HG03060 (cell line): ENCODE data around the gene NEBL.

ENCODE experiments used
- ATAC-seq: cut with Tn5 transposase; IDR thresholded peaks from one replicate; pipeline ENCODE4 v1.9.1; 2021; ENCODE audit warnings: low read depth, moderate number of reproducible peaks; ENCODE audit not compliant: unreplicated experiment

The NEBL gene

DNA sequence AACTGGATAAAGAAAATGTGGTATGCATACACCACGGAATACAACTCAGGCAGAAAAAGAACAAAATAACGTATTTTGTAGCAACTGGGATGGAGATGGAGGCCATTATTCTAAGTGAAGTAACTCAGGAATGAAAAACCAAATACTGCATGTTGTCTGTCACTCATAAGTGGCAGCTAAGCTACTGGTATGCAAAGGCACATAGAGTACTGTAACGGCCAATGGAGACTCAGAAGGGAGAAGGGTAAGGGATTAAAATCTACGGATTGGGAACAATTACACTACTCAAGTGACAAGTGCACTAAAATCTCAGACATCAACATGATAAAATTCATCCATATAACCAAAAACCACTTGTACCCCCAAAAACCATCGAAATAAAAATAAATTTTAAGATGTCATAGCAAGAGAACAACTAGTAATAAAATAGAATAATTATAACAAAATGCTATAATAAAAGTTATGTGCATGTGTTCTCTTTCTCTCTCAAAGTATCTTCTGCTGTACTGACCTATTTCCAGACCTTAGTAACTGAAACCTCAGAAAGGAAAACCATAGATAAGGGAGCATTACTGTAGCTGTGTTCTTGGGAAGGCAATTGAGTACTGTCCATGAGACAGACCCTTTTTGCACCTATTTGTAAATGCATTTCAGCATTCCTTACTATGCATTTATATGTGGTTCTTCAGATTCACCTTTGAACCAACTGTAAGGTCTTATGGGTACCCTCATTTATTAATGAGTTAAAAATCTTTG lies 6.7 kb upstream of the NEBL start:
- ATAC-seq = no peak

DNA sequence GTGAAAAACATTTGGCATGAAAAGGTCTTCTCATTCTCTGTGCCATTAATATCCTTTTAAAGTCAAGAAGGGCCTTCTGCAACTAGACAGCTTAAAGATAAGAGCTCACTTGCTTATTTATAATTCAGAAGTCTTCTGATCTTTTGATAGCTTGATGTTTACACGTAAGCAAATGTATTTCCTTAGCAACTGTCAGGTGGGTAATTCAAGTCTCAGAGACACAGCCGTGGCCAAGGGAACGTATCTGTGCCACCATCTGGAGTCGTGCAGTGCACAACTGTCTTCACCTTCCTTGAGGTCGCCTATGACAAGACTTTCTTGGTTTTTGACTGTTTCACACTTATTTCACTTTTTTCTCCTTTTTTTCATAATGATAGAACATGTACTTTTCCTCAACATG lies 4.0 kb upstream of the NEBL start:
- no peak for ATAC-seq

DNA sequence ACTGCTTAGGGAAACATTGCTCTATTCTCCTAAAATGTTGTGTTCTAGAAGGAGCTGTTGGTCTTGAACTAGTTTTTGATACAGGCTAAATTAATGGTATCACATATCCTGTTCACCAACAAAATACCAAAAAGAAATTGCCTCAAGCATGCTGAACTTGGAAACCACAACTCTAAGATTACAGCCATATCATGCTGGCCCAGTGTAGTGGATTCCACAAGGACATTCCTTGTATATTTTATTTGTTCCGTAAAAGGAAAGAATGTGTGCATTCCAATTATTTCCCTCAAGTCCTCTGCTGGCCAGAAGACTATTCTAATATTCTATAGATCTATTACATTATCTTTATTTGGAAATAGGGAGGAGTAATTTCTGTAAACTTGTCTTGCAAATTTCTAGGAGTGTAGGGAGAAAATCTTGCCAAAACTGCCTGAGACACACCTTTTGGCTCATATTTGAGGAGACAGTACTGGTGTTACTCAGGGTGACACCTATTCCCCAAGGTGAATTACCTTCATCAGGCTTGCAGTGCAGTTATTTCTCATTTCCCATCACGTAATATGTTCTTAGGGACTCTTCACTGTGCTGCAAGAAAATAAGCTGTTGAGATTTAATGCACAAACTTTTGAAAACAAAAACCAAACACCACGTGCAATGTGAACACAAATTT lies 1.9 kb upstream of the NEBL start:
- ATAC-seq = no peak

DNA sequence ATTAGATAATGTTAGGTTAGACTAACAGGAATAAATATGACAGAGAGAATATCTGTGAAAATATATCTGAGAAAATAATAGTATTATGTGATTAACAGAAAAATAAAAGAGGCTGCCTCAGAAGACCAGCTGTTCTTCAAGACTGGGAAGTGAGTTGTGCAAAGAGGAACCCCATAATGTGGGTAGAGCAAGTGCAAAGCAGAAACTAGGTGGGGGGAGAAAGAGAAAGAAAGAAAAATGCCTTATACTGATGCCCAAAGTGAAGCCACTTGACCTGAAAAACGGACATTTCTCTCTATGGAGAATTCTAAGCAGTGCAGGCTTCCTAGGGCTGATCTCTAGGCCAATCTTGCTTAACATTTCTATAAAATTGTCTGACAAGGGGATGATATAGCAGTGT lies 3.8 kb downstream of the NEBL start:
- no peak for ATAC-seq

DNA sequence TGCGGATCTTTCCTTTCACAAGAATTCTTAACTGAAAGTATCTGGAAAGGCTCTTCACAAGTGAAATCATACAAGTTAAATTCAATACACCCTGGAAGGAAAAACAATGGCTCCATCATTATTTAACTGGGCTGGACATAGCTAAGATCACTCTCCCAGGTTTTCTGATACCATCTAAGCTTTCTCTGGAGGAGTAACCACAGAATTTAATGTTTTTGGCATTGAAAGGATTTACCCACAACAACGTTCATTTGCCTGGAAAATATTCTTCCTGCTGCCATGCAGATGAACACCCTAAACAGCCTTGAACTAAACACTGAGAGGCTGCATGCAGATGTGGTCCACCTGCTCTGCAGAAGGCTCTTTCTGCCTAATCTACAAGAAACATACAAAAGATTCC lies 4.3 kb downstream of the NEBL start:
- ATAC-seq = no peak

DNA sequence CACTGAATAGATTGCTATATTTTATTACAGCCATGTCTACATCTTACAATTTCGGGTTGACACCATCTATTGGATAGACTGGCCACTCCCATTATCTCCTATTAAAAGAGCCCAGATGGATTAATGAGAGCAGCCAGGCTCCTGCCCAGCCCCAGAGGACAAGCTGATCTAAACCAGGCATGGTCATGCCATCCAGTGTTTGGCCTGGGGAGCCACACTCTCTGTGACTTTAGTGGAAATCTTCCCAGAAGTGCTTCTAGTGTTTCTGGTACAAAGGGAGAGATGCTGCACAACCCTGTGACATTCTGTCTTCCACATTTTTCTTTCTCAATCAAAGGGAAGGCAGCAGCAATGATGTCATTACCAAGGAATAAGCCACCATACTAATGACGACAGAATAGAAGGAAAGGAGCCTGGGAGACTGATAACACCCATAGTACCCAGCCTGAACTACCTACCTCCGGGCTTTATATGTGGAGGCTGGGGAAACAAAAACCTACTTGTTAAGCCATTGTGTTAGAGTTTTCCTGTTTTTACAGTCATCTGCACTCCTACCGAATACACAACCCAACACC lies 5.0 kb downstream of the NEBL start:
- ATAC-seq = no peak

DNA sequence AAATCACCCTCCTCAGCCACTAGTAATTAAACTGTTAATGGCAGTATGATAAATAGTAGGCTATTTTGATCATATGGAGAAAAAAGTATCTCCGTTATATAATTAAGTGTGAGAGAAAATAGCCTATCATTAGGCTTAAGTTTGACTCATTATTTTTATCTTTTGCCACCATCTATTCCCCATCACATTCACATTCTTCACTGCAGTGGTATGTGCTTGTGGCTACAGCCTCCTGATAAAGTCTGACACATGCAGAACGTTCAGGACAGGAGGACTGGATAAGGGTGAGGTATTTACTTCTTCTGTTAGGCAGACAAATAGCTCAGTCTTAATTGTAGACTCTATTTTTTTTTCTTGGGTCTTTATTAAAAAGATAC lies 5.8 kb downstream of the NEBL start:
- no peak for ATAC-seq

DNA sequence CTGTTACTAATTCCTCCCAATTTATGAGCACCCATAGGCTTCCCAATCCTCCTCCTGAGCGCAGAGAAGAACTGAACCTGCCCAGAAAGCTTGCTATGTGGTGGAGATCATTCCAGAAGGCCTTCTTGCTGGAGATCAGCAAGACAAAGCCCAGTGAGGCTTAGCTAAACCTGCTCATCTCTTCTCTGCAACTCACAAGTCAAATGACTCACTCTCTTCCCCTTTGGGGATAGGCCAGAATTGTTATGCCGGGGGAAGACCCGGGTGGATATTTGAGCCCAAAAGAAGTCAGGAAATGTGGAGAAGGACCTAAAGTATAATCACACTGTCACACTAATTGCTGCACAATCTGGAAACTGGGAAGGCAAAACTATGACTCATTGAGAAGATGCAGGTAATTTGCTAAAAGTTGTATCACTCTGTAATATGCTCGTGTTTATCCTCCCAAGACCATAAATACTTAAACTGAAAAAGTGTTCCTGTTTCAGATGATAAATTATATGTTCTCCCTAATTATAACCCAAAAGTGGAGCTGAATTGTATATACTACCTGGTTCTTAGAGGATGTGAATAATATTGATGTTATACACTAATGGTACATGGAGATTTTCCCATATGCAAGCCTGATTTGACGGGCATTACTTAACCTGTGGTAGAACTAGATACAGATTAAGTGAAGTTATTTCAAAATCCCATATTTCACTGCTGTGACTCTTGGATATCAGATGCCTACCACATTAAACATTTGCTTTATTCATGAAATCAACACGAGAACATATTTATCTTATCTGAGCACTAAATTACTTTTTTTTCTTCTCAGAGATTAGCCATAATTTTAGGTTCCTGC lies 6.4 kb downstream of the NEBL start:
- ATAC-seq = no peak

DNA sequence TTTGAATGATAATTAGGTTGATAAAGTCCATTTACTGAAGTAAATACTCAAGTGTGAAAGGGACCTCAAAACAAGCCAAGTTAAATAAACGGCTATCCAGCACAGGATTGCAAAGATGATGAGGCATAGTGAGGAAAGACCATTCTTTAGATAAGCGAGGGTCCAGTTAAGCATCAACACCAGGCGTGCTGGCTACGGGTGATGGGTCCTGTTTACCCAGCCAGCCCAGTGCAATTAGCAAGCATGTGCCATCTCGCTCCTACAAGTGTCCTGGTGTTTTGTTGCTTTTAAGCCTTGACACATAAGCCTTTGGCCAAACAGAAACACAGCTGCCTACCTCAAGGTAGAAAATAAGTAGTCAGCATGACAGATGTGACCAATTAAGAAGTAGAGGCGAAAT lies 7.1 kb downstream of the NEBL start:
- ATAC-seq = no peak

DNA sequence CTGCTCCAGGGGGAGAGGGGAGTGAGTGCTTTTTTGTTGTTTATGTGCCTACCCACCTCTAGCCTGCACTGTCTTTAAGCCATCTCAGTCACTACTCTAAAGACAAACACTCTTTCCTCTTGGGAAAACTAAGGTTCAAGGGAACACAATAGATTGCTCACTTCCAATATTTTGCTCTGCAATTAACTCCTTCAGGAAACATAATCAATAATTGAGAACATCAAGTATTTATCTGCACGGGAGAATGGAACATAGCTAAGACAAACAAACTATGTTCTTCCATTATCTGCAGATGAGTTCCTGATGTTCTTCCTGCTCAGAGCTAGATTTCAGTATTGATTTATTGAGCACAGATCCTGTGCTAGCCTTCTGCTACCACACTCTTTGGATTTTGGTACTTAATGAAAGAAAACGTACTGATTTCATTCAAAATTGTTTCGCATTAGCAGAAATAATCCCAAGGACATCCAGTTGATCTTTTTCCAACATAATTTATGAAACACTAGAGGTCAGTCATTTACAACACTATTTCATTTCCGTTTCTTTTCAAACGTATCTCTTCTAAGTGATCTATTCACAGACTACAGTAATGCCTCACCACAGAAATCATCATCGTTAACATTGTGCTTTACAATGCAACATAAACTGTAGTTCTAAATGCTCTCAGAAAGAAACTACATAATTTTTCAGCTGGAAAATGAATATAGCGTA lies 8.3 kb downstream of the NEBL start:
- no peak for ATAC-seq

DNA sequence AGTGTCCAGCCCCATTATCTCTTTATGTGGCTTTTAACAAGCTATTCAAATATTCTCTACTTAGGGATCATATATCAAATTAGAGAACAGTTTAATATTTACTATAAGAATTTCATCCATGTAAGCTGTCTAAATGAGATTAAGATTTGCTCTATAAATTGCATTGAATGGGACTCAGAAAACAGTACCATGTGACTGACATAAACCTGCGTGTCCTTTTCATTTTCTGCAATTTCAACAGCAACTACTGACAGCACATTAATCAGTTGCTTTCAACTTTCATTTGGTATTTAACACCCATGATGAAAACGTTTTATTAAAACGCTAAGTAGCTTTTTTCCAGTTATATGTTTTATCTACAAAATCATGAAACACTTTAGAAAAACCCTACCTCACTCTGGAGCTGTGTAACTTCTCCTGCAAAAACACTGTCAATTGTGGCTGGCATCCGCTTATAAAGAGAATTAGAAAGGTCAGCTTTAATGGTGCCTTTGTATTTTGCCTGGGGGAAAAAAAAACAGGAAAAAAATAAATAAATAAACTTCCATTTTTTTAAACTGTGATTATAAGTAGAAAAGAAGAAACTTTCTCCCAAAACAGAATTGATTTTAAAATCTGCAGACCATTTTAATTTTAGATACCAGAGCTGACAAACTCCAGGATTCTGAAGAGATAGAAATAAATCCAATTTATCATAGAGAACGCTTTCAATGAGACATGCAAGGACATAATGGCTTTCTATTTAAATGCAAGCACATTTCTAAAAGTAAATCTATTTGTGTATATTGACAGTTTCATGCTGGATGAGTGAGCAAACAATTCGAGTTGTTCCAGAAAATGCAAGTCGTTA lies 9.2 kb downstream of the NEBL start:
- ATAC-seq = no peak

DNA sequence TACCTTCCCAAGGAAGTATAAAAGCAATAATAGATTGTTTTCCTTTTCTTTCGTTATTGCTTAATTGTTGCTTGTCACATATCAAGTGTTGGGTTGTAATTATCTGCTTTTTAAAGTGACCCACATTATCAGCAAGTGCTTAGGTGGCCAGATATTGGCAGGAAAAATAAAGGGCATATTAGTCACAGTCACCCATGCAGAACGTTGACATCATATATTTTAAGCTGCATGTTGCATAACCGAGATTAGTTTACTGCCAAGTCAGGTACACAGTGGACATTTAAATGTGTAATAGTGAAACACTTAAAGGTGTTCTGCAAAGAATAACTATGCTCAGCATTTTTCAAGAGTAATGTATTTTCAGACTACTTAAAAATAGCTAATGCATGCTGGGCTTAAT lies 11.4 kb downstream of the NEBL start:
- ATAC-seq = no peak

DNA sequence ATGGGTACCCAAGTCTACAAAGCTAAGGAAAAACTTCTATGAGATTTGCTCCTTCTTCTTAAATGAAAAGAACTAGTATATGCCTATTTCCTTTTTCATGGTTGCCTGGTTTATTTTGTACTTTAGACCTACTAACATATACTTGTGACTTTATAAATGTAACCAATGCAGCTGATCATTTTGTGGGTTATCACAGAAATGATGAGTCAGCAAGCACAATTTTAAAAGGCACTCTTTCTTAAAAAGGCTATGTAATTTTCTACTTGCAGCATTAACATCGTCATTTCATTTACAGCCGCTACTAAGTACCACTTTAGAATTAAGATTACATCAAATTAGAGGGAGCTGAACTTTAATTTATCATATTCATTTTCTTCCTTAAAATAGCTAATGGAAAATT lies 13.6 kb downstream of the NEBL start:
- ATAC-seq = no peak

DNA sequence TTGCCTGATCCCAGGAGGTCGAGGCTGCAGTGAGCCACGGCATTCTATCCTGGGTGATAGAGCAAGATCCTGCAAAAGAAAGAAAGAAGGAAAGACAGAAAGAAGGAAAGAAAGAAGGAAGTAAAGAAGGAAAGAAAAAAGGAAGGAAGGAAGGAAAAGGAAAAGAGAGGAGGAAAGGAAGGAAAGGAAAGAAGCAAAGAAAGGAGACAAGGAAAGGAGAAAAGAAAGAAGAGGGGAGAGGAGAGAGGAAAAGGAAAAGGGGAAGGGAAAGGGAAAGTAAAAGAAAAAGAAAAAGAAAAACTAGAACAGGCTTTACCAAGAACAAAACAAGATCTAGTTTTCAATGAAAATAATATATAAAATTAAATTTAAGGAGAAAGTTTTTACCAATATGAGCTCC lies 15.0 kb downstream of the NEBL start:
- no peak for ATAC-seq

DNA sequence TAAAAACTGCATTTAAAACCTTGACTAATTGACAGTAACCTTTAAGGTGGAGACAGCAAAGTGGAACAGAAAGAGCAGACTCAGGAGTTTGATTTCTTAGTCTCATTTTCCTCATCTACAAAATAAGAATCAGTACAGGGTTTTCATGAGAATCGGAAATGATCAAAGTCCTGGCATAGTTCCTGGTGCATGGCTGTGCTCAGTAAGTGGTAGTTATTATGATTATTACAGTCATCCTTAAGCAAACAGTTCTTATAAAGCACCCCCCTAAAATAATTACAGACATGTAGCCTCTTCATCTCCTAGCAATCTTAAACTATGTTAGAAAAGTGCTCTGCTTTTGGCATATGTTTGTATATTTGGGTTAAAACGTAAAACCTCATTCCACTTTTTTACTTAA lies 18.0 kb downstream of the NEBL start:
- ATAC-seq = no peak

DNA sequence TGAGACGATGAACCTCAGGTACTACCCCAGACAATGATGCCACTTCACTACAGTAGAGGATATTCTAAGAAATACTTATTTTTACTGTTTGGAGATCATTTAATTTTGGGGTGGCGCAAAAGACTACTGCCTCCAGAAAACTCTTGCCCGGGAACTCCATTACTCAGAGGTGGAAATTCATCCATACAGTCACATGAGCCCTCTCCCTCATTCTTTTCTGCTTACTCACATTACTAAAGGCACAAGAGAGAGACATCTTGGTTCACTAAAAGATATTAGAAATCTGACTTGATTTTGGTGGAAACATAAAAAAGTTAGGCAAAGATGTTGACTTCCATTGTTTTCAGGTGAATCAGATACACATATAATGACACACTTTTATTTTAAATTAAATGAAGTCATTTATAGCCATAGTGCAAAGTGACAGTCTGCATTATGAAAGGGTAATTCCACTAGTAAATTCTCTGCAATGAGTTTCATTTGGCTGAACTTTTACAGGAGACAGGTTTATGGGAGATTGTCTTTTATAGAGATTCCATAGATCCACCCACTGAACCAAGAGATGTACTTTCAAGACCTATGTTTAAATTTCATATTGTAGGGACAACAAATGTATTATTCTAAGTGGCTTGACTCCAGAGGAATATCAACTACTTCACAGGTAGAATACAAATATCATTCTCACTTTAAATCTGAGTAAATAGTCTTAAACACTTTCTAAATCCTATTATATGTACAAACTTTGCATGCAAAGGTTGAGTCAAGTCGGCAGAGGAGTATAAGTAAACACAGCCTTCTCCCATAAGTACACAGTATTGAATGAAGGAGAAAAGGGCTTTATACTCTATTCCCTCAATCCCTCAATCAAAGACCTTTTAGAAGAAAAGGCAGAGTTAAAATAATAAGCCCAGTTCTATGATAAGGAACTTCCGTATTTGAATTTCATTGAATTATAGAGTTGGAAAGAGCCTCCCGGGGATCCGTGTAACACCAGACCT lies 18.8 kb downstream of the NEBL start:
- ATAC-seq = no peak

DNA sequence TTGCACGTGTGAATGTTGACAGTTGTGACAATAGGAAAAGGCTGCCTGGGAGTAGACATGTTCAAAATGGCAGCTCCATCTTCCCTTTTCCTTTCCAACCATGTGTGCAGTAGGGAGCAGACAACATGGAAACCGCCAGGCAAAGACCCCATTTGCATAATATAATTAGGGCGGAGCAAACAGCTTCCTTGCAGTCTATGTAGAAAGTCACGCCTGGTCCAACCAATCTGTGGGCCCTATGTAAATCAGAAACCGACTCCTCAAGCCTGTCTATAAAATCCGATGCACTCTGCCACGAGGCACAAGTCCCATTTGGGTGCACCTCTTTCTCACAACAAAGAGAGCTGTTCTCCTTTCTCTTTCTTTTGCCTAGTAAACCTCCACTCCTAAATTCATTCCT lies 19.6 kb downstream of the NEBL start:
- no peak for ATAC-seq

DNA sequence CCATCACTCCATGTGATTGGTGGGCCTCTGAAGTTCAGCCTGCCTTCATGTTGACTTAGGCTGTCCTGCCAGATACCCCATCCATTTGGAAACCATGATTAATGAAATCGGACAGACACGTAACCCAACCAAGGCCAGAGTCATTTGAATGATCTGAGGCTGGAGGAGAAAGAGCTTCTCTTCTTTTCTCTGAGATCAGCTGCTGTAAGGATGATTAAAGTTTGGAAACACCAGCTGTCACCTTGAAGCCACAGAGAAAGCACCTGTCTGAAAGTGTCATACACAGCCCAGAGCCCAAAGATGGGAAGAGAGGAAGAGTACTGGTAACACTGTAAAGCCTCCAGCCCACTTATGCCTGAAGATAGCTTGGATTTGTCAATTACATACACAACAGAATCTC lies 22.9 kb downstream of the NEBL start:
- ATAC-seq = no peak

DNA sequence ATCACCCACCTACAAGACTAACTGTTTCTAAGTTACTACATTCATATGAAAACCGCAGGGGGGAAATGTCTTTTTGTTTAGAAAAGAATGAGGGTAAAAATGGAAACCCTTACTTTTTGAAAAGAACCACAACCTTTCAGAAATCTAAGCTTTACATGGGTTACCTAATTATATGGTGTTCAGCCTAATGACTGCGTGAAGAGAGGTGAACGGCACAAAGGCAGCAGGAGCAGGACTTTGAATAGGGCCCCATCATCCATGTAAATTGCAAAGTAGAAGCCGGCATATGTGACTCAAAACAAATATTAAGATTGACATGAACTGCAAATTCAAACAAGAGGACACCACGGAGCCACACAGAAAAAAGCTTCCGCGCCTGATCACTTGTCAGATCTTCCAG lies 25.1 kb downstream of the NEBL start:
- no peak for ATAC-seq
